Activated CD4-positive, alpha-beta T cell treated with anti-CD3 and anti-CD28 coated beads, Interleukin-2, amount 50 U/mL, for 1 hour (primary cell): ENCODE measurements around the gene TM9SF3.

Source experiments
- DNase-seq: peaks from one replicate; pipeline ENCODE4 v3.0.0-alpha.2; 2020

TM9SF3 gene

DNA sequence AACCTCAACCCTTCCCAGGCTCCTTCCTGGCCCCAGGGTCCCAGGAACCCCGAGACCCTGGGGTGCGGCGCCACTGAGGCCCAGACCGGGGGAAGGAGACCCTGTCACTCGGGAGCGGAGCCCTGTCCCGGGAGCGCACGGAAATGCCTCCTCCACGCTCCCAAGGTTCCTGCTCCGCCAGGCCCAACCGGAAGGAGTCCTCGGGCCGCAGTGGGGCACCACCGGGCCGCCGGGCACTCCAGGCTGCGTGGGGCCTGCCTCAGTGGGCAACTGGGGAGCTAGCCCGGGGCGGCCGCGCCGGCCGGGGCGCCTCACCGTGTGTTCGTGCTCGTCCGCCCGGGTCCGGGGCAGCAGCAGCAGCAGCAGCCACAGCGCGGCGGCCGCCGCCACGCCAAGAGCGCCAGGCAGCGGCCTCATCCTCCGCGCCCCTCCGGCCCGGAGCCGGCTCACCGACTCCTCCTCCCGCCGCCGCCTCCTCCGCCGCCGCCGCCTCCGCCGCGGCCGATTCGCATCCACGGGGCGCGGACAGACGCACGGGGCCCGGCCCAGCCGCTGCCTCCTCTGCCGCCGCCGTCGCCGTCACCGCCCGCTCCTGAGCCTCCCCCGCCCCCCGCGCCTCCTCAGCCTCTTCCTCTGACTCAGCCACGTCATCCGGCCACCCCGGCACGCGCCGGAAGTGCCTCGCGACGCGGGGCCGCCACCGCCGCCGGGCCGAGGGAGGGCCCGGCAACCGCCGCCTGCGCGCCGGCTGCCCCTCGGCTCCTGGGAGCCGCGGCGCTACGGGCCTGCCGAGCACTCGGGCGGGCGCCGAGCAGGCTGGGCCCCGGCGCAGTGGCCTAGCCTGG is at the start of gene TM9SF3:
Gene TM9SF3, minus strand, starts transcription at position 594 of the 845 bp plus-strand sequence. Its CDS starts 177 bp downstream, at position 417.
- peak; percentile 94 for DNase-seq

DNA sequence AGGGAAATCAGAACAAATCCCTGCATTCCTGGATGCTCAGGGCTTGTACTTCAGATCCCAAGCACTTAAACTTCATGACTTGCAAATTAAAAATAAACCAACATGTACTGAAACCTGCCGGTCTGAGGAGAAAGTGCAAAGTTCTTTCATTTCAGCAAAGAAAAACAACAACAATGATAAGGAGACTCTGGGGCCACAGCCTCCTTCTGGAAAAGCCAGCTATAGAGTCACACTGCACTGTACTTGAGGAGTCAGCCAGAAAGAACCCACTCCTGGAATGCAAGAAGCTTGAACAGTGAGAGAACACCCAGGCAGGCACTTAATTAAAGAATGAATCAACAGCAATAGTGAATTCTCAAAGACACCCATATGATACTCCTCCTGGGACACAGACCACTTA is 49.7 kb upstream of the TM9SF3 start:
- DNase-seq = no peak

DNA sequence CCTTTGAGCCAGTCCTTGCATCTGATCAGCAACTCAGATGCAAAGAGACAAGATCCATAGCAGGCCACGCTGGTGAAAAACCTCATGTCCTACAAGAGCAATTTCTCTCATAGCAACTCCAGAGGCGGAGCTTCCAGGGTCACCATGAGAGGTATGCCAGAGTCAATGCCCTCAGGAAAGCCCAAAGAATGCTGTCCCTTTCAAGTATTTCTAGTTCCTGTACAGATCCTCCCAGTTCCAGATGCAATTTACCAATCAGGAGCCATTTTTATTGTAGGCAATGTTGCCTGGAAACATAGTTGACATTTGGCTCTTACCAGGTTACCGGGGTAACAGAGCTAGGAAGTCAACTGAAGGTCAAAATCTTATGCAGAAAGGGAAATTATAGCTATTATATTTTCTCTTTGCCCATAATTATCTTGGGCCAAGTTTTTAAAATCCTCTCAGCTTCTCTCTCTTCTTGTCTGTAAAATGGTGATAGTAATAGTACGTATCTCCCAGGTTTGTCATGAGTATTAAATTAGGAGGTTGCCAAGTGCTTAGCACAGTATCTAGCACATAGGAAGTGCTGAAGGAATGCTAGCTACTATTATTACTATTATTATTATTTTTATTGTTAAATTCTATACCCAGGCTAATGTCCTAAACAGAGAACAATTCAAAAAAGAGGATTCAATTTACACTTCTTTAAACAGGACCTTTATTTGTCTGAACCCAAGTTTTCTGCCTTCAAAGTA is 46.3 kb upstream of the TM9SF3 start:
- DNase-seq = no peak

- no peak for DNase-seq
Measured at GRCh38 chr10:96627292-96627691, 40.5 kb upstream of the TM9SF3 start.

DNA sequence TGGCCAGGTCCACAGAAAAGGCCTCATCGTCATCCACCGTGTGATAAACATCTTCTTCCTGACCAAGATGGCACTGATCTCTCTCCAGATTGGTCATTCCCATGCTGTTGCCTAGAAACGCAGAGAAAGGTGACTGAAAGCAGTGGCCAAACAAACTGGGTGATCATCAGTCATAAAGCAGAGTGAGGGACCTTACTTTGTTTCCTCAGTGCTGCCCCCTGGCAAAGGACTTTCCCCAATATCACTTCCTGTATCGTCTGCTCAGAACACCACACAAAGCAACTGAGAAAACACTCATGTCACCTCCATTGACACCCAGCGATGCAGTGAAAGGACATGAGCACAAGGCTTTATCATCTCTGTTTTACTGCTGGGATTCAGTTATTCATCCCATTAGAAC is 40.0 kb upstream of the TM9SF3 start:
- no peak for DNase-seq

DNA sequence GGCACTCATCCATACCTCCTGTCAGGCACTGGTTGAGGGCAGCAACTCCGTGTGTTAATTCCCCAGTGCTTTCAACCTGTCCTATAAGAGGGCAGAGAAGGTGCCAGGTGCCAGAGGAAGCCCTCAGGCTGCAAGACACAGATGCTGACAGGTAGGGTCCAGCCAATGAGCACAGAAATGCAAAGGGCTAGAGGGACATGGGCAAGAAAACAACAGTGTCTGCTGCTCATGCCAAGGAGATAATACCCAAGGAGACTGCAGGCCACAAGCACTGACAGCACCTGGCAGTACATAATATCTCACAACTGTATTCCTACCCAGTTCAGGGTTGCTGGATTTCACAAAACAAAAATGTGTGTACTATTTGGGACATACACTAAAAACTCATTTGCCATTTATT is 38.4 kb upstream of the TM9SF3 start:
- DNase-seq = no peak

DNA sequence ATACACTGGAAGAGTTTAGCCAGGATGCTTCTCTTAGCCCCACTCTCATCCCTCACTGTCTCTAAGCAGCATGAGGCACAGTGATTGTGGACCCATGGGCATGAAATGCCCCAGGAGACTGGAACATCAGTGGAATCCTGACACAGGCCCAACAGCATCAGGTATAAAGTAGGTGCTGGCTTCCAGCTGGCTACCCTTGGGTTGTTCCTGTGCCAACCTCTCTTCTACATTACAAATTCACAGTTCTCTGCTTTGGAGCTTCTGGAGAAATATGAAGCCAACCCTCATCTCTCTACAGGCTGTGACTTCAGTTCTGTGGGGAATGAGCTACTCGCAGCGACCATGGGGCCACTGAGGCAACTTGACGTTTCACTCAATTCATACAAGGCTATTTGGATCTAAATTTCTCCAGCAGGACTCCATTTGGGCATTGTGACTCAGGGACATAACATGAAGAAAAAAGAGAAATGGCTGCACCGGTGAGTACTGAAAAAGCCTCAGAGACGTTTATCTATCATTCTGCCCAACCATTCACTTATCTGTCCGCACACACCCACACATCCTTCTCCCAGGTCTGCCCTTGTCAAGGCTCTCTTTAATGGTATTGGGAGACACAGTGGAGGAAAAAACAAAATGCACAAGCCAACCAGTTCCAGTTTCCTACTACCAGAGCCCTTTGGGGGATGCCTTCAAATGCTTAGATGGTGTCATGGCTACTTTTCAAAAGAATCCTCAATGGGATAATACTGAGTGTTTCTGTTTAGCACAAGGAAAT is 35.4 kb upstream of the TM9SF3 start:
- no peak for DNase-seq

DNA sequence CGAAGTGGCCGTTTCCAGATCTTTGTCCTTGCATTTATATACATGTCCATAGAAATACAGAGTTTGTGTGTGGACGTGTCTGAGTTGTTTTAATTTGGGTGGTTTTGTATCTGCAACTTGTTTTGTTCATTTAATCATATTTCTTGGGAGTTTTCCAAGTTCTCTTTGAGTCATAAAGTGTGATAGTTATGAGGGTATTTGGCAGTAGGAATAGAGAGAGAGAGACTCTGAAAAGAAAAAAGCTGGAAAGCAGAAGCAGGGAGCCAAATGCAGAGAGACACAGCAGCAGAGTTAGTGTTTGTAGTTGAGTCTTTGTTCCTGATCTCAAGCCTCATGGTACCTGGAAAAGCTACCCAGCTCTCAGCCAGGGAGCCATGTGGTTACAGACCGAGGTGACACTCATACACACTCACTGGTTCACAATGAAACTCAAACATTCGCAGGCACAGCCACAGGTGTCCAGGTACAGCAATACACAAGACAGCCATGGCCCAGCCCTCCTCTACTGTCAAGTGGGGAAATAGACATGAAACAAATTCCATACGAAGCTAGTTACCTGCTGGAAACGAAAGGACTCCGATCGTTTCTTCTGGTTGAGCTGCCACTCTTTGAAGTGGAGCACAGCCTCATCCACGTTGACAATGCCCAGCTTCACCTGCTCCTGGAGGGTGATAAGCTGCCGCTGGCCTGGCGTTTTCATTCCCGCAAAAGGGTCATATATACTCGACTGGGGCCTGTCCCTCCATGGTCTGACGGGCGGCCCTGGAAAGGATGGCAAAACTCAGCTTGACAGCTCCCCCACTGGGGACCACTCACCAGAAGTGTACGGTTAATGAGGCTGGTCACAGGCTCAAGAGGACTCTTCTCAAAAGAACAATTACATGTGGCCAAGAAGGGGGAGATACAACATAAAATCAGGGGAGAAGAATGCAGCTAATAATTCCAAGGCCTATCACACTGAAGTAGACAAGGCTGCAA is 33.3 kb upstream of the TM9SF3 start:
- DNase-seq = no peak

GRCh38 chr10:96619120-96619519 is 32.3 kb upstream of the TM9SF3 start:
- no peak for DNase-seq

DNA sequence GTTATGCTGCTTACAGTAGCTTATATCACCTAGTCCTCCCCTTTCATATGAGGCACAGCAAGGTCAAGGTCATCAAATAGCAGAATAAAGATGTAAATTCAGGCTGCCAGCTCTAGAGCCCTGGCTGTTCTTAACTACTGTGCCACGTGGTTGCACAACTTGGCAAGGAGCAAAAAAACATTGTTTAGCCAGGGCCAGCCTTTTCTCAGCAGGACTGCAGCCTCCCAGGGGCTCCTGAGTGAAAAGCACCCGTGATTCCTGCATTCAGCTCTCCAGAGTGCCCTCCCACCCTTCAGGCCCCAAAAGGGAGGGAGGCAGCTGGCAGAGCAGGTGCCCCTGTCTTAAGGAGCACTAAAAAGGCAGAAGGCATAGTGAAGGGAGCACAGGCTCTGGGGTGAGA is 31.8 kb upstream of the TM9SF3 start:
- no peak for DNase-seq

DNA sequence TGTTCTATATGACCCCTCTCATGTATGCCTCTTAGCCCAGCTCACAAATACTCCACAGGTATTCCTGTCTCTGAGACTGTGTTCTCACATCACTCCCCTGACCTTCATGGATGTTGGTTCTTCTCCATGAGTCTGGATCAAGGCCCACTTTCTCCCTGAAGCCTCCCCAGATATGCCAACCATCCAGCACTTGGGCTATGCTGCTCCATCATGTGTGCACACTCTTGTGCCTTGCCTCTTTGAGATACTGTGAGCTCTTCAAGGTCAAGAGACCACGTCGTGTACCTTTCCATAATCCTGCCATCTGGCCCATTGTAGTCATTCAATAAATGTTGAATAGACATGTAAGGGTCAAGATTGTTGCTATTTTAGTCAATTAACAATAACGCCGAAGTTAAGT is 30.1 kb upstream of the TM9SF3 start:
- no peak for DNase-seq

- DNase-seq = no peak
Measured at GRCh38 chr10:96614515-96614914, 27.7 kb upstream of the TM9SF3 start.

GRCh38 chr10:96613576-96613975 is 26.8 kb upstream of the TM9SF3 start:
- DNase-seq = no peak

DNA sequence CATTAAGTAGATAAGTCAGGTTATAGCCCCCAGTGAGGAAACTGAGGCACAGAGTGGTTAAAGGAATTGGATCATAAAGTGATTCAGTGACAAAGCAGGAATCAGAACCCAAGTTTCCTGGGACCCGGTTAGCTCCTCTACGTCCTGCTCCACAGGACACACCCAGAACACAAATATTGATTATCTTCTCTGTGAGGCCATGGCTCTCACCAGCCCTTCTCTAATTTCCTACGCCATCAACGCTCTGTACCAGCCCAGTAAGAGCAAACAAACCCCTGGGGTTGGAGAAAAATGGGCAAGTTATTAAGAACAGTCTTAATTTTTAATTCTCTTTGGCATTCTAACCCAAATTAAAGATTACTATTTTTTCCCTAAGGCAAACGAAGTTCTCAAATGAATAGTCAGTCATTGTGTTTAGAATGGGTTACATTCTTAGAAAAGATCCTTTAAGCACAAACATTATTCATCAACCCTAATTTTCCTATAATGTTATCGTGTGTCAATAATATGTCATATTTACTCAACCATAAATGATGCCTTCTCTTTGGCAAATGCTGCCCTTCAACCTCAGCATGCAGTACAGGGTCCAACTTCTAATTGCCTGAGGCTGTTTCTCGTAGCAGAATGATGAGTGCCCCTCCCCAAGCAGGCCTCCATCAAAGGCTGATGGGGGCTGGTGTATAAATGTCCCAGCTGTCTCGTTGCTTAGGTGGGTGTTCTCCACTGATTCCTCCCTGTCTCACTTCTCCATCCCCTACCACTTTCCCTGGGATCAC is 25.4 kb upstream of the TM9SF3 start:
- no peak for DNase-seq

DNA sequence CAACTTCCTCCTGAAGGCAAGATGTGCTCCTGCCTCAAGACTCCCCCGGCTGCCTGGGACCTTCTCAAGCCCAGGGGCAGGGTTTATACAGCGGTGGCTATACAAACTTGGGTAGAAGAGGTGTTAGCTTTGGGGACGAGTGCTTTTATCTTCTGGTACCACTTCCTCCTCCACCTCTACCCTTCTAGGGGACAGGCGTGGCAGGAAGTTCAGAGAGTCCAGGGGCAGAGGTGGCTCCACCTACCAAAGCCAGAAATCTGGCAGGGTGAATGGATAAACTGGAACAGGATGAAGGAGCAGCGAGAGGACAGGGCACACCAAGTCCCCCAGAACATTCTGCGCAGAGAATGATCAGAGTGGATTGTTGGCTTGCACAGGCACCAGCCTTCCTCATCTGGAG is 24.0 kb upstream of the TM9SF3 start:
- DNase-seq = no peak

GRCh38 chr10:96609510-96609909 is 22.7 kb upstream of the TM9SF3 start:
- no peak for DNase-seq

GRCh38 chr10:96608805-96609204 is 22.0 kb upstream of the TM9SF3 start:
- DNase-seq = no peak

GRCh38 chr10:96608262-96608661 is 21.4 kb upstream of the TM9SF3 start:
- no peak for DNase-seq

DNA sequence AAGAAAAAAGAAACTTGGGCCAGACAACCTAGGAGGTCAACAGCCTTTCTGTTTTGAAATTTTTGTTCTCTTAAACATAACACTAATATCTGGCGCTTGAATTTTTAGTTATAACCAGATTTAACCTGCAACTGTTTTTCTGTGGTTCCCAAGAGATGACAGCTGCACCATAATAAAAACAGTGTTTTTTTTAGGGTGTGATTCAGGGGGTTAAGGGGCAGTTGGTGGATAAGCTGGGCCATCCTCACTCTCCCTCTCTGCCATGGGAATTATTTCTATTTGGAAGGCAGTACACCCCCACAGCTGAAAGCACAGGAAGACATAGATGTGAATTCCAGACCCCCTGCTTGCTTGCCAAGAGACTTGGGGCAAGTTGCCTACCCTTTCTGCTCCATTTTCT is 20.1 kb upstream of the TM9SF3 start:
- DNase-seq = no peak

DNA sequence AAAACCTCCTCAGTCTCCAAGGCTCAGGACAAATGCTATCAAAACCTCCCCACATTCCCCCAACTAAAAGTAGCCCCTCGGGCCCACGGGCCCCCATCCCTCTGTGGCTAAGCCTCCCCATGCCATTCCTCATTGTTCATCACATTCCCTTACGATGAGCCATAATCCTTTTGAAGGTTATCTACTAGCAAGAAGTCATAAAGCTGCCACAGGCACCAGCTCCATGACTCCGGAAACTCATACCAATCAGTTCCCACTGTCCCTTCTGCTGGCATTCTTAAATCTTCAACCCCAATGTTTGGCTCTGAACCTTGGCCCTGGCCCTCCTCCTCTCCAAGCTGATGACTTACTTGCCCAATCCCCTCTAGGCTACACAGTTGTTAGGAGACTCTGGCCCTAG is 19.4 kb upstream of the TM9SF3 start:
- no peak for DNase-seq

DNA sequence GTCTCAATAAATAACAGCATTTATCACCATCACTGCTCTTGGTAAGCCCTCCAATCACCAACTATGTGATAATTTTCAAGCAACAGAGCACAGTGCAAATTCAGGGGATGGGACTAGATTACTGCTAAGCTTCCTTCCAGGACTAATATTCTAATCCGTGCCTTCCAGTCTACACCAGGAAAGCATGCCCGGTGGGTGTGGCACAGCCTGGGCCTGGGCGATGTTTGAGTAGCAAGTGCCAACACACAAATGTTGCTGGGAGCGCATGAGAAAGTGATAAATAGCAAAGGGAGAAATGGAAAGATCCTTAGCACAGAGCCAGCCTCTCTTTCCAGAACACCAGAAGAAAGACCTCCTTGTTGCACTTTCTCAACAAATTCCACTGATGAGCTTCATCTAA is 13.5 kb upstream of the TM9SF3 start:
- DNase-seq = no peak

GRCh38 chr10:96598846-96599245 is 12.0 kb upstream of the TM9SF3 start:
- DNase-seq = no peak
